GM21619 (cell line): ENCODE data around the gene BRPF1.

ENCODE experiments used
- ATAC-seq: cut with Tn5 transposase; IDR thresholded peaks from one replicate; pipeline ENCODE4 v1.9.1; 2021; ENCODE audit not compliant: unreplicated experiment

The BRPF1 gene

DNA sequence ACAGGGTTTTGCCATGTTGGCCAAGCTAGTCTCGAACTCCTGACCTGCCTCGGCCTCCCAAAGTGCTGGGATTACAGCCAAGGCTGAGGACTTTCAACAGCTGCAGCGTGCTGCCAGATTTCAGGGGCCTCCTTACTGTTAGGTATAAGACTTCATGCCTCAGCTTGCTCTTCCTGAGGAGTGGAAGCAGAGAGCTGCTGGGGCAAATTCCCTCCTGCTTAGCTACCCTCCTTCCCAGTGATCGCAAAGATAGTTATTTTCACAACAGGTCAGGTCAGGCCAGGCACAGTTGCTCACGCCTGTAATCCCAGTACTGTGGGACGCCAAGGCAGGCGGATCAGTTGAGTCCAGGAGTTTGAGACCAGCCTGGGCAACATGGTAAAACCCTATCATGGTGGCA, 30.5 kb upstream of the BRPF1 start:
- ATAC-seq, result no peak

DNA sequence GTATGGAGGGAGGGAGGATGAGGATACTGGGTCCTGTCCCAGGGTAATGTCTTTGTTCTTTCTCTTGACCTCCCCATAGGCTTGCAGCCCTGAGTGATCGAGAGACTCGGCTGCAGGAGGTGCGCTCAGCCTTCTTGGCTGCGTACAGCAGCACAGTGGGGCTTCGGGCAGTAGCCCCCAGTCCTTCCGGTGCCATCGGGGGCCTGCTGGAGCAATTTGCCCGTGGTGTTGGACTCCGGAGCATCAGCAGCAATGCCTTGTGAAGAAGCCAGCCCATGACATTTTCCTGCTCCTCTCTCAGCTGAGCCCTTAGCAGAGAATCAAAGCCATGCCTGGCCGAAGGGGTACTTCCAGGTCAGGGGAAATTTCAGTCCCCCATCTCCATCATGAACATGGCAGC, 29.8 kb upstream of the BRPF1 start:
- no peak for ATAC-seq

DNA sequence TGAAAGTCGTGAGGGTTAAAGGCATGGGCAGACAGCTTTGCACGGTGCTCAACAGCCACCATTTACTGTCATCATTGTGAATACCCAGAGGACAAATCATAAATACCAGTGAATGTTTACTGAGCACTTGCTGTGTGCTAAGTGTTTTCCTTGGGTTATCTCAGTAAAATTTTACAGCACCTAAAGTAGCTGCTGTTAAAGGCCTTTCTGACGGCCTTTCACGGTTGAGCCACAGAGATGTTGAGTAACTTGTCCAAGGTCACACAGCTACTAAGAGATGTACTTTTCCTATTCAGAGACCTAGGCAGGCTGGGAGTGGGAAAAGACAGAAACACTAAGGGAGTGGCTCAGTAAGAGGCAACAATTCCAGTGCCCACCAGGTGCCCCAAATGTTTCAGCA, 28.3 kb upstream of the BRPF1 start:
- no peak for ATAC-seq

DNA sequence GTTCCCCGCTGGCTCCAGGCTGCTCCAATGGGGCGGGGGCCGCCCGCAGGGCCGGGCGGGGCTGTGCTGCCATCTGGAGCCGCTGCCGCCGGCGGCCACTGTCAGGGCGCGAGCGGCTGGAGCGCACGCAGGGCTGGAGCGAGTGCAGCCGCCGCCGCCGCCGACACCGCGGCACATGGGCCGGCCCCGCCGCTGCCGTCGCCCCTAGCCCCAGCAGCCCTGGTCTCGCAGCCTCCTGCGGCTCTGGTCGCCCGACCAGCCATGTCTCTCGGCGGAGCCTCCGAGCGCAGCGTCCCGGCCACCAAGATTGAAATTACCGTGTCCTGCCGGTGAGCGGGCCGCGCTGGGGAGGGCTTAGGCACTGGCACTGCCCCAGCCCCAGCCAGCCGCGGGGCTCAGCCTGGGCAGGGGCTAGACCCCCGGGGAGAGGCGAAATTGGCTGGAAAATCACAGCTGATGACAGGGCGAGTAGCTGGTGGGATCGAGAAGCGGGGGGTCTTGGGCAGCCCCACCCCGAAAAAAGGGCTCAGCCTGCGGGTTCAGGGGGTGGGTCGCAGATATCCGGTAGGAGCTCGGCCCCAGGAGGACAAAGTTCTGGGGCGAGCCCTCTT, 27.7 kb upstream of the BRPF1 start, which contains the start of gene CPNE9:
CPNE9 (plus strand) TSS at position 98 of the 611 bp plus-strand sequence; CDS start at position 262, 164 bp downstream.
- ATAC-seq, result no peak

DNA sequence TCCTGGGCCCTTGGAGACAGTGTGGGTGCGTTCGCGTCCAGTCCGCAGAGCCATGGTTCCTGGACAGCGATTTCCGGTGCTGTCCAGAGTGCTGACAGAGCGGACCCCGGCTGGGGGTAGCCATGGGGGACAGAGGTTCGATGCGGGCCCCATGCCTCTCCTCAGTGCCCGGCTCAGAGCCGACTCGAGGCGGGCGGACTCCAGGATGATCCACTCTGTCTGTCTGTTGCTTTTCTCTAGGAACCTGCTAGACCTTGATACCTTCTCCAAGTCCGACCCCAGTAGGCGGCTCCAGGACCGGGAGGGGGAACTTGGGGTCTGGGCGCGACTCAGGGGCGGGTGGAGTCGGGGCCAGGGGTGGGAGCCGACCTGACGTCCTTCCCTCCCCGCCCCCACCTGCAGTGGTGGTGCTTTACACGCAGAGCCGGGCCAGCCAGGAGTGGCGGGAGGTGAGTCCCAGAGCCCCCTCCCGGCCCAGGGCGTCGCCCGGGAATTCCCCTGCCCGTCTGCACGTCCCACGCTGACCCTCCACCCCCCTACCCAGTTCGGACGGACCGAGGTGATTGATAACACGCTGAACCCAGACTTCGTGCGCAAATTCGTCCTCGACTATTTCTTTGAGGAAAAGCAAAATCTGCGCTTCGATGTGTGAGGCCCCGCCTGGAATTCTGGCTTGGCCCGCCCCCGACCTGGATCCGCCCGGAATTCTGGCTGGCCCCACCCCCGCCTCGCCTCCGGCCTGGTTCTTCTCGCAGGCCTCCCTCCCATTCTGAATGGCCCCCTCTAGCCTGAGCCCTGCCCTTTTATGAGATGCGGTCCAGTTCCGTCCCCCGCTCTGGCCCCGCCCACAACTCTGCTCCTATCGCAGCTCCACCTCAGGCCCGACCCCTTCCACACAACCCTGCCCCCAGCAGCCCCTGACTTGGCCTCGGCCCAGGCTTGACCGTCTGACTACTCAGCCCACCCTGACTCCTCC, 26.9 kb upstream of the BRPF1 start:
- ATAC-seq, result no peak

DNA sequence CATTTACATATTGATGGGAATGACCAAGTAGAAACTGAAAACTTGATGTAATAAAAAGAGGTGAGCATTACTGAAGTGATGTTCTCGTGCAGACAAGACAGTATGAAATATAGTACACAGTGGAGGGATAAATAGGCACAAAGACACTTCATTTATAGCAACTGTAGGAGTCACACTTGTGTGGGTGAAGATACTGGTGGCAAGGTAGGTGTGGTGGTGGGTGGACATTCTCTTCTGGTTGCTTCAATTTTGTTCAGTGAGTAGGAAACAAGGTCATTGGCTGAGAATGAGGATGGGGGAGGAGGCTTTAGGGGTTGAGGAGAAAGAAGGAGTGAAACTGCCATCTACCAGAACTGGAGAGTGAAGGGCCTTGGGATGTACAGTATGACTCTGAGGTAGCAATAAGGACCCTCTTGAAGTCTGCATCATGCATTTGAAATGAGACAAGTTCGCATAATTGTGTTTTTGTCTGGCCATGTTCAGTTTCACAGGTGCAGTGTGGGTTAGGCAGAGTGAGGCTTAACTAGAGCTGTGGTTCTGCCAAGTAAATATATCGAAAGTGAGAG, 21.3 kb upstream of the BRPF1 start:
- no peak for ATAC-seq

DNA sequence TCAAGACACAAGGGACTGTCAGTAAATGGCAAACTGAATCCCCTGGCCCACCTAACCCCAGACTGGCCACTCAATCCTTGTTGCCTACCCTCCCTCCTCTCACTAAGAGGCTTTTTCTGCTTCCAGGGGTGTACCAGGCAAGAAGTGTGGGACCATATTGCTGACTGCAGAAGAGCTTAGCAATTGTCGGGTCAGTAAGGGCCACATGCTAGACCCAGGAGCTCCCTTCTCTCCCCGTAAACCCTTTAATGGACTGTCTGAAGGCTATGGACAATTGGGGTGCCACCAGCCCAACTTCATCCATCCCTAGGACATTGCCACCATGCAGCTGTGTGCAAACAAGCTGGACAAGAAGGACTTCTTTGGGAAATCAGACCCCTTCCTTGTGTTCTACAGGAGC, 19.1 kb upstream of the BRPF1 start:
- no peak for ATAC-seq

DNA sequence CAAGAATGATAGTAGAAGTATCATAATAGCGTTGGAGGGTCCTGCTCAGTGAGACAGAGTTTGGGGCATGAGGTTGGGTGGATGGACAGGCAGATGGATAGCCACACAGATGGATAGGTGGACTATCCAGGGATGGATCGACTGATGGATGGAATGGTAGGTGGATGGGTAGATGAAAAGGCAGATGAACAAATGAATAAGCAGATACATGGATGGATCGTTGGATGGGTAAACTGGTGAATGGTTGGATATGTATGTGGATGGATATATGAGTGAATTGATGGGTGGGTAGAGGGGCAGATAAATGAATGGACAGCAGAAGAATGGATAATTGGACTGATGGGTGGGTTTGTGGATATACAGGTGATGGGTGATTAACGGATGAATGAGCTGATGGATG, 18.4 kb upstream of the BRPF1 start:
- ATAC-seq, result no peak

DNA sequence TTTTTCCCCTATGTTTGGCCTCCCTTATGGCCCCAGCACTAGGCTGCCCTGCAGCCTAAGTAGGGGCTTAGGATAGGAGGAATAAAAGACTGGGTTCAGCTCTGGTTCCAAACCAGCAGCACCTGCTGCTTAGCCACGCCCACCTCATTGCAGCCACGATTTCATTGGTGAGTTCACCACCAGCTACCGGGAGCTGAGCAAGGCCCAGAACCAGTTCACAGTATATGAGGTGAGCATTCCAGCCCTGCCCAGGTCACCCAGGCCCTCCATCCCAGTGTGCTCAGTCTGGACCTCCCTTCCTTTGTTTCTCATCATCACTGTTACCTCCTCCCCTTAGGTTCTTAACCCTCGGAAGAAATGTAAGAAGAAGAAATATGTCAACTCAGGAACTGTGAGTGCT, 16.4 kb upstream of the BRPF1 start:
- no peak for ATAC-seq

DNA sequence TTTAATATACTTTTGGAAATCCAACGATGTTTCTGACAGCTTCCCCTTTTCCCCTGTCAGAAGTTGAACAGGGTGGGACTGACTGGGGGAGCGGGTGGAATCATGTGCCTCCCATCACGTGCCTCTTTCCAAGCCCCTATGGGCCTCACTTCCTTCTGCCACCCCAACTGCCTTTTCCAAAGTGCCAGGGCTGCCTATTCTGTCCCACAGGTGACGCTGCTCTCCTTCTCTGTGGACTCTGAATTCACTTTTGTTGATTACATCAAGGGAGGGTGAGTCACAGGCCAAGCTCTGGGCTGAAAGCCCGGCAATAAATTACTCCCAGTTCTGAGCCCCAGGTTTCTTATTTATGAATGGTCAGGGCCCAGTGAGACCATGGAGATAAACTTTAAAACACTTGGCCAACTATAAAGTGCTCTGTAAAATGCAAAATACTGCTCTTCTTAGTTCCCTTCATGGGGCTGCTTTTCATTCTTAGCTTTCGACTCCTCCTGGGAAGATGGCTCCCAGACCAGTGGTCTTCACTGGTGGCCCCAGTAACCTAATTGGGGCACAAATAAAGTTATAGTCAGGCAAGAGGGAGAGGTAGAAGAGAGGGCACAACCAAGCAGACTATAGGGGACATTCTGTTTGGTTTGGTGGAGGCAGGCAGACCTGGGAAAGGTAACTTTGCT, 15.6 kb upstream of the BRPF1 start:
- ATAC-seq, result no peak

DNA sequence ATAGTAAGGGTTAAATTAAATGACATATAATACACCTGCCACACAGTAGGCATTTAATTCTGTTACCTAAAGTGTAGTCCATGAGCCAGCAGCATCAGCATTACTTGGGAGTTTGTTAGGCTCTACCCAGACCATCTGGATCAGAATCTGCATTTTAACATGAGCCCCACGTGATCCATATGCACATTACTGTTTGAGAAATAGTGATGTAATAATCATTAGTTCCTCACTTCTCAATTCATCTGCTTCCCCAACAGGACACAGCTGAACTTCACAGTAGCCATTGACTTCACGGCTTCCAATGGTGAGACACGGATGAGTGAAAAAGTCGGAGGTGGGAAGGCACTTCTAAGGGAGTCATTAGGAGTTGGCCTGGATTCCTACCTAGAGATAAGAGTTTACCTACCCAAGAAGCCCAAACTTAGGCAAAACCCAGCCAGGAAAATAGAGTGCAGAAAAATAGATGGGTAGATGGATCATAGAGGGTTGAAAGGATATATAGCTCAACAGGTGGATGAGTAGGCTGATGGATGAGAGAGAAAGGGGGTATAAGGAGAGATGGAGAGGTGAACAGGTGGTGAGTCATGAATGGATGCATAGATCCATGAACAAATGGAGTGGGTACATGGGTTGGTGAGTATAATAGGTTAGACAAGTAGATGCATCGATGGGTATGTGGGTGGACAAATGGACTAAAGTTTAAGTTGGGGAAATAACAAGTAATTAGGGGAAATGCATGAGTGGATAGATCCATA, 14.6 kb upstream of the BRPF1 start:
- no peak for ATAC-seq

DNA sequence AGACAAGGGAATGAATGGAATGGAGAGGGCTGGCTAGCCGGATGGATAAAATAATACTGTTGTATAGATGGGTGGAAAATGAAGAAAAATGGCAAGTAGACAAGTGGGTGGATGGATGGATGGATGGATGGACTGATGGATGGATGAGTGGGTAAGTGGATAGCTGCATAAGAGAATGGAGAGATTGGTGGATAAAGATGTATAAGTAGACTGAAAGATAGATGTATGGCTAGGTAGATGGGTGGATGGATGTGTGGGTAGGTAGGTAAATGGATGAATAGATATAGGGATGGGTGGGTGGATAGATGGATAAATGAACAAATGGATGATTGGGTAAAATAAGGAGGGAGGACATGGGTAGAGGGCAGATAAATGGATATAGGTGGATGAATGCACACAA, 14.0 kb upstream of the BRPF1 start:
- no peak for ATAC-seq

DNA sequence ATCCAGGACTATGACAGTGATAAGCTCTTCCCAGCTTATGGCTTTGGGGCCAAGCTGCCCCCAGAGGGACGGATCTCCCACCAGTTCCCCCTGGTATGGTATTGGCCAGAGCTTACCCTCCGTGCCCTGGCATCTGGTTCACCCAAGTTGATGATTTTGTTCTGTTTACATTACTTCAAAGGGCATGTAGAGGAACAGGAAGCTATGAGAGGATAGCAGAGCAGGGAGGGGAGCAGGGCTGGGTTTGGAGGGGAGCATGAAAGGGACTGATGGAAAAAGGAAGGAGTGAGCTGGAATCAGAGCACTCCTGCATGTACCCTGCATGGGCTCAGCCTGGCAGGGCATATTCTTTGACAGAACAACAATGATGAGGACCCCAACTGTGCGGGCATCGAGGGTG, 13.4 kb upstream of the BRPF1 start:
- no peak for ATAC-seq

DNA sequence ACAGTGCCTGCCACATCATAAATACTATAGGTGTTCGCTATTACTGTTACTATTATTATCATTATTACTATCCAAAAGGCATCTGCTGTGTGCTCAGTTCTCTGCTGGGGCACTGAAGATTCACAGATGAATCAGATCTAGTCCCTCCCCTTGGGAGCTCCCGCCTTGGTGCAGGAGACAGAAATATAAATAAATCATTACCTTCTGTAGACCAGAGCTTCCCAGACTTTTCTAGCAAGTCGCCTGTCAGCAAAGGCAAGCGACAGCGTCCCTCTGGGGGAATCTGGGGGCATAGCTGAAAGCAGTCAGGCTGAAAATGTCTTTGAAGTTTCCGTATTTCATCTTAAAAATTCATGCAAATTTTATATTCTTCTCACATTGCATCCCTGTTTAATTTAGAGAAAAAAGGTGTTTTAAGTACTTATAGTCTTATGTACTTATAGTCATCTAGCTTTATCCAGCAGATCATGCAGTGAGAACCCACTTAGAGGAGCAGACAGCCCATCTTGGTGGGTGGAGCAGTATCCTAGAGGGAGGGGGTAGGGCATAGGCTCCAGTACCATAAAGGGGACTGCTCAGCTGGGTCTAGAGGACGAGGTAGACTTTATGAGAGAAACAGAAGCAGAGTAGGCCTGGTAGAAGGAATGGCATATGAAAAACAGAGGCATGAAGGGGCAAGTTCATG, 10.4 kb upstream of the BRPF1 start:
- ATAC-seq, result no peak

DNA sequence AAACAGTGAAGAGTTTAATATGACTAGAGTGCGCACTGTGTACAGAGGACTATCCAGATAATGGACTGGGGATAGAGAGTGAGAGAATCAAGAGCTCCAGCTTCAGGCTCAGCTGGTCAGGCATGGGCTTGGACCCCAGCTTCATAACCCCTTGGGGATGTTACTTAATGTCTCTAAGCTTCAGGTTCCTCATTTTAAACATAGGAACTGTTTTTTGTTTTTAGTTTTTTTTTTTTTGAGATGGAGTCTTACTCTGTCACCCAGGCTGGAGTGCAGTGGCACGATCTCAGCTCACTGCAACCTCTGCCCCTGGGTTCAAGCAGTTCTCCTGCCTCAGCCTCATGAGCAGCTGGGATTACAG, 9.9 kb upstream of the BRPF1 start:
- no peak for ATAC-seq

DNA sequence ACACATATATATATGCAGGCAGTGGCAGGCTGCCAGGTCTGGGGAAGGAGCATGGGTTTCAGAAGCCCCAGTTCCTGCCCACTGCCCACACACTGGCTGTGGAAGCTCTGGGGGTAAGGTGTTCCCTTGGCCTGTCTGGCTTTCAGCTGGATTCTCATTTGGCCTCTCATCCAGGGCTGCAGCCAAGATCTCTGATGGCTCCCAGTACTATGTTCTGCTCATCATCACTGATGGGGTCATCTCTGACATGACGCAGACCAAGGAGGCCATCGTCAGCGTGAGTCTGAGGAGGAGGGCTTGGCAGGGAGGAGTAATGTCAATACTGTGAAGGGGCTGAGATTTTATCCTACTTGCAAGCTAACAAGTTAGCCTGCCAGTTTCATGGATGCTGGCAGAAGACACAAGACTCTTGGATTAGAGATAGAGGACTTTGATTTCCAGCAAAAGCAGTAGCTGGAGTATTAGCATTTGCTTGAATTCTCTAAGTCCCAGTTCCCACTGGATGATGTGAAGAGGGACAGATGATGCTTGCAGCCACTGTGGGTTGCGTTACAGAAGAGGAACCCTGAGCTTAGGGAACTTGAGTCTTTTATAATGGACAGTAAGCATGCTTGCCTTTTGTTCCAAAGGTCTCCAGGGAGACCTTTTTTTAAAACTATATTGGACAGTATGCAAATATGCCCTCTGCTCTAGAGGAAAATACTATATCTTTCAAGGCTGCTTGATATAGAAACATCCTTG, 5.6 kb upstream of the BRPF1 start:
- ATAC-seq, result no peak

DNA sequence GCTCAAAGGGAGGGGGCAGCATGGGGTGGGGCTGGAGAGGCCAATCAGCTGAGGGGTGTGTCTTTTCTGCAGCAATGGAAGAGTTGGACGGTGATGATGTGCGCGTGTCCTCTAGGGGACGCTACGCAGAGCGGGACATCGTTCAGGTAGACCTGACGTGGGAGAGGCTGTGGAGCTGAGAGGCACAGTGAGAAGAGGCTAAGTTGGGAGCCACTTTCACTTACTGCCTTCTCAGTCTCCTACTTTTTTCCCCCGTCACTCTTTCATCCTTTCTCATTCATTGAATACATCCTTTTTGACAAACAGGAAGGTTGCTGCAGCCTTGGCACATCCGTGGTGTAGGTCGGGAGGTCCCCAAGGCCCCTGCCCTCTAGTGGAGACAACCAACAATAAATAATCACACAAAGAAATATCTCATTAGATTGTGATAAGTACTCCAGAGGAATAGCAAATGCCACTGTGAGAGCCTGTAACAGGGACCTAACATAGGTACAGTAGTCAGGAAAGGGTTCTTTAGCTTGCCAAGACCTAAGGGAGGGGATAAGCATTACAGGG, 4.4 kb upstream of the BRPF1 start:
- no peak for ATAC-seq

DNA sequence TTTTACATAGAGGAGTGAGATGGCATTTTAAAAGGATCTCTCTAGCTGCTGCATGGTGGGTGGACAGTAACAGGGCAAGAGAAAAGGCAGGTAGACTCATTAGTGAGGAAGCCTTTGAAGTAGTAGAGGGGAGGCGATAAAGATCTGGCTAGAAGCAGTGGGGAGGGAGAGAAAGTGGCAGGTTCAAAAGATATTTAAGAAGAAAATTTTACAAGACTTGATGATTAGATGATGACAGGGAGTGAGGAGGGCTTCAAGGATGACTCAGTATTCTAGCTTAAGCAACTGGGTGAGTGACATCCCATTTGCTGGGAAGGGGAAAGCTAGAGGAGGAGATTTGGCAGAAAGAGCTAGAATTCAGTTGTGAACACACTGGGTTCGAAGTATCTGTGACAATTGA, 3.8 kb upstream of the BRPF1 start:
- no peak for ATAC-seq

DNA sequence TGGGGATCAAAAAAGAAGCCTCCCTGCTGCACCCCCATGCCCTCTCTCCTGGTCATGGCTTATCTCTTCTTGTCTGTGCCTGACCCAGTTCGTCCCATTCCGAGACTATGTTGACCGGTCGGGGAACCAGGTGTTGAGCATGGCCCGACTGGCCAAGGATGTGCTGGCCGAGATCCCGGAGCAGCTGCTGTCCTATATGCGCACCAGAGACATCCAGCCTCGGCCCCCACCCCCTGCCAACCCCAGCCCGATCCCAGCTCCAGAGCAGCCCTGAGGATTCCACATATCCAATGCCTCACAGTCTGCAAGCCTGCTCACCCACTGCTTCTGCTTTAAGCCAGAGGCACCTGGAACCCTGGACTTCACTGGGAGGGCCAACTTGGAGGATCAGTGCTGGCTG, 2.1 kb upstream of the BRPF1 start:
- no peak for ATAC-seq
